Caco-2 (cell line): ENCODE results near the gene DSG2. TPM values are rescaled to one million over a fixed set of nuclear protein-coding genes. Genes with fewer than 3 reads are reported as not detected.

Experiments
- BruUV-seq: library from RNA; stranded (reverse); fragments of 400-500 nt; replicated peaks from 2 replicates; lab custom pipeline; 2021; lab: Mats Ljungman, UMichigan
- CTCF ChIA-PET: fragments of 300-600 bp; sonication (Branson Sonifier 250); formaldehyde crosslinking; loops from one replicate; lab custom pipeline; 2022; ENCODE audit warnings: antibody characterized with exemption; lab: Charles Lee
- POLR2A ChIA-PET: fragments of 300-600 bp; sonication (Branson Sonifier 250); formaldehyde crosslinking; loops from one replicate; lab custom pipeline; 2022; ENCODE audit warnings: antibody characterized with exemption; lab: Charles Lee
- DNase-seq, 2 experiments: peaks; one replicate each; pipeline versions ENCODE4 v3.0.0 to v3.0.0-alpha.2; 2020 to 2022
- H3K27me3 ChIP-seq: replicated peaks from 2 replicates; pipeline ENCODE4 v1.6.0; 2011; ENCODE audit warnings: low read length; ENCODE audit not compliant: control insufficient read depth, insufficient read depth
- H3K36me3 ChIP-seq: 2 replicates; pipeline ENCODE4 v1.5.1; 2011; ENCODE audit warnings: low read length; ENCODE audit not compliant: control insufficient read depth, insufficient read depth
- H3K4me1 ChIP-seq: fragments of 250-450 bp; sonication (Bioruptor Pico); 2 replicates; pipeline ENCODE4 v1.5.1; 2020; ENCODE audit warnings: mild to moderate bottlenecking
- H3K4me3 ChIP-seq: 2 replicates; pipeline ENCODE4 v1.5.1; 2011; ENCODE audit warnings: low read depth, mild to moderate bottlenecking, control low read depth, low read length
- H3K9me3 ChIP-seq: fragments of 250-450 bp; sonication (Bioruptor Pico); 2 replicates; pipeline ENCODE4 v1.5.1; 2020; ENCODE audit warnings: mild to moderate bottlenecking, moderate library complexity
- H3K27ac Mint-ChIP-seq: one replicate; pipeline ENCODE4 v1.8.0; 2022; ENCODE audit warnings: mixed read lengths; ENCODE audit not compliant: unreplicated experiment
- H3K27me3 Mint-ChIP-seq: one replicate; pipeline ENCODE4 v1.8.0; 2022; ENCODE audit warnings: mixed read lengths; ENCODE audit not compliant: insufficient read depth, unreplicated experiment
- H3K36me3 Mint-ChIP-seq: one replicate; pipeline ENCODE4 v1.8.0; 2022; ENCODE audit warnings: mild to moderate bottlenecking, mixed read lengths; ENCODE audit not compliant: insufficient read depth, unreplicated experiment
- H3K4me1 Mint-ChIP-seq: one replicate; pipeline ENCODE4 v1.8.0; 2022; ENCODE audit warnings: low read depth, mixed read lengths; ENCODE audit not compliant: unreplicated experiment
- H3K4me3 Mint-ChIP-seq: one replicate; pipeline ENCODE4 v1.8.0; 2022; ENCODE audit warnings: mild to moderate bottlenecking, moderate library complexity, mixed read lengths; ENCODE audit not compliant: unreplicated experiment
- H3K9me3 Mint-ChIP-seq: one replicate; pipeline ENCODE4 v1.8.0; 2022; ENCODE audit warnings: mixed read lengths; ENCODE audit not compliant: unreplicated experiment
- CTCF ChIP-seq, 2 experiments: fragments of 200-600 bp in 1 of 2; IDR thresholded peaks; 1 replicate in 1 of 2; 2 replicates in 1 of 2; pipeline versions ENCODE4 v1.5.1 to v1.8.0; 2011 to 2022; ENCODE audit warnings: antibody characterized with exemption in 1 of 2, control low read depth in 1 of 2, inconsistent platforms in 1 of 2, low read depth in 1 of 2, low read length in 1 of 2, mild to moderate bottlenecking in 1 of 2, moderate library complexity in 1 of 2; ENCODE audit not compliant: insufficient read depth in 1 of 2, severe bottlenecking in 1 of 2, unreplicated experiment in 1 of 2
- intact Hi-C: fragments of 100-400 bp; cut with micrococcal nuclease; formaldehyde crosslinking; loops from one replicate; pipeline ENCODE4 v1.10.0; 2022; ENCODE audit not compliant: unreplicated experiment
- total RNA-seq: library from RNA; stranded (reverse); gene quantifications from 2 replicates; pipeline ENCODE4 v1.2.3, GENCODE V29; 2022

The DSG2 gene
- total RNA-seq, 1 experiment from 2014 or later, result 32.1 TPM

DNA sequence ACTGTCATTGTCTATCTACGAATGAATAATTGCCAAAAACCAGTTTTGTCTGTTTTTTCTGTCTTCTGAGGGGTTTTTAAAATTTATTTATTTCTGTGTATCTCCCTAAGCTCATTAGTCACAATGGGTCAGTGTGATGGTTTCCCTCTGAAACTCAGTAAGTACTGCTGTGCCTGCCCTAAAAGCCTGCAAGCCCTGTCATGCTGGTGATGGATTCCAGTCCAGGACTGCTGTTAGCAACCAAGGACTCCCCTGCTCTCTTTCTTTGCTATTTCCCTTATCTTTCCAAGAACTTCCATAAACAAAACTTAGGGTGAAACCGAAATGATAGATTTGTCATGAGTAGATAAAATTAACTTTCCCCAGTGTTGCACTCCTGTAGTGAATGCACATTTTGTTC lies 11.8 kb upstream of the DSG2 start:
- no peak overlapping the region for H3K4me3 Mint-ChIP-seq
- no peaks in the 10 kb centered on the region for H3K27me3 Mint-ChIP-seq
- no TSS peak for BruUV-seq

GRCh38 chr18:31487246-31488015 lies 10.5 kb upstream of the DSG2 start:
- no peak overlapping the region for H3K27ac Mint-ChIP-seq
- Histone ChIP-seq H3K9me3 (no peaks in the 10 kb centered on the region), H3K27me3 (no peaks in the 10 kb centered on the region), H3K4me1 (peaks cover 13% of the 10 kb centered on the region), H3K36me3 (no peaks in the 10 kb centered on the region), H3K4me3 (no peak overlapping the region)
- DNase-seq, result no peak
- no peak overlapping the region for H3K4me3 Mint-ChIP-seq
- H3K4me1 Mint-ChIP-seq, result no peaks in the 10 kb centered on the region
- ChIA-PET POLR2A (no interaction called here), CTCF (no interaction called here)
- BruUV-seq, result no TSS peak
- H3K9me3 Mint-ChIP-seq, result peaks cover 10% of the 10 kb centered on the region
- peaks cover 7% of the 10 kb centered on the region for H3K36me3 Mint-ChIP-seq
- intact Hi-C loops, result no loop called here
- no peaks in the 10 kb centered on the region for H3K27me3 Mint-ChIP-seq
- no peak for TF ChIP-seq CTCF (IDR thresholded peaks at IDR 0.05; ENCODE audit: insufficient read depth in 1 of 2, low read depth in 1 of 2, low read length in 1 of 2, severe bottlenecking in 1 of 2, unreplicated experiment in 1 of 2)

More for the DNA sequence above, 11.8 kb upstream of the DSG2 start:
- Mint-ChIP-seq H3K9me3 (peaks cover 10% of the 10 kb centered on the region), H3K36me3 (peaks cover 7% of the 10 kb centered on the region), H3K27ac (no peak overlapping the region), H3K4me1 (no peaks in the 10 kb centered on the region)
- CTCF ChIA-PET, result no interaction called here
- DNase-seq, result no peak
- H3K27me3 ChIP-seq, result no peaks in the 10 kb centered on the region
- no peaks in the 10 kb centered on the region for H3K36me3 ChIP-seq
- POLR2A ChIA-PET, result no interaction called here
- TF ChIP-seq CTCF (IDR thresholded peaks at IDR 0.05; ENCODE audit: insufficient read depth in 1 of 2, low read depth in 1 of 2, low read length in 1 of 2, severe bottlenecking in 1 of 2, unreplicated experiment in 1 of 2), result no peak
- no peaks in the 10 kb centered on the region for H3K9me3 ChIP-seq
- H3K4me1 ChIP-seq, result peaks cover 13% of the 10 kb centered on the region
- no peak overlapping the region for H3K4me3 ChIP-seq
- intact Hi-C loops, result no loop called here

DNA sequence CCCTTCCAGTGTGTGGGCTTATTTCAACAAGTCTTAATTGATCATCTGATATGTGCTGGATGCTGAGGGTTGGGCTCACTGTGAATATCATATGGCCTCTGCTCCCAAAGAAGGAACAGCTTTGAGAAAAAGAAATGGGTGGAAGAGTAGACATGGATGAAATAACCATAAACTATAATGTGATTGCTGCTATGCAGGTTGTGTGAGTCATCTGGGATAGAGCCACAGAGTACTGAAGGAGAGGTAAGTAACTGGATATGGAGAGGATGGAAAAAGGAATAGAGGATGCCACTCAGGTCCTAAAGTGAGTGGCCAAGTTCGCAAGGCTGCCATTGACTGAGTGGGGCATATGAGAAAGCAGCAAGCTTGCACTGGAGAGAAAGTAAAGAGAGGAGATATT lies 8.7 kb upstream of the DSG2 start:
- Histone ChIP-seq H3K9me3 (no peaks in the 10 kb centered on the region), H3K27me3 (no peaks in the 10 kb centered on the region), H3K36me3 (no peaks in the 10 kb centered on the region), H3K4me1 (peaks cover 13% of the 10 kb centered on the region), H3K4me3 (no peak overlapping the region)
- intact Hi-C loops, result no loop called here
- BruUV-seq, result no TSS peak
- H3K4me3 Mint-ChIP-seq, result no peak overlapping the region
- H3K27ac Mint-ChIP-seq, result no peak overlapping the region
- peaks cover 7% of the 10 kb centered on the region for H3K36me3 Mint-ChIP-seq
- ChIA-PET CTCF (no interaction called here), POLR2A (interaction anchor here (0.8 kb wide), 1 partner anchor 453 kb away, joined by 3 read pairs; no protein-coding TSS in a partner anchor)
- H3K4me1 Mint-ChIP-seq, result no peaks in the 10 kb centered on the region
- H3K9me3 Mint-ChIP-seq, result peaks cover 10% of the 10 kb centered on the region
- no peak for TF ChIP-seq CTCF (IDR thresholded peaks at IDR 0.05; ENCODE audit: insufficient read depth in 1 of 2, low read depth in 1 of 2, low read length in 1 of 2, severe bottlenecking in 1 of 2, unreplicated experiment in 1 of 2)
- DNase-seq, result no peak
- H3K27me3 Mint-ChIP-seq, result no peaks in the 10 kb centered on the region
